Measurements from ENCODE around the gene JSRP1.

Gene JSRP1

GRCh38 chr19:2214251-2214650, 42.0 kb downstream of the JSRP1 start:
- no peak for DNase-seq

DNA sequence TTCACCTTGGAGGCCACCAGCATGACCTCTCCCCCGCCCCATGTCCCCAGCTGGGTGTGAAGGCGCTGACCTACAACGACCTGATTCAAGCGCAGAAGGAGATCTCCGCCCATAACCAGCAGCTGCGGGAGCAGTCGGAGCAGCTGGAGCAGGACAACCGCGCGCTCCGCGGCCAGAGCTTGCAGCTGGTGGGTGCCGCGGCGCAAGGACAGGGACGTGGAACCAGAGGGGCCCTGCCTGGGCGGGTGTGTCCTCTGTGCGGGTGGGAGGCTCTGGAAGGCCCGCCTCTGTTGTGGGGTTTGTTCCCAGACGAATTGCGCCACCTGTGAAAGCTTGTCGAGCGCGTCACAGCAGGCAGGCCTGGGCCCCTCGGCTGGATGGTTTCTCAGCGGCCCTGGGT, 42.4 kb downstream of the JSRP1 start:
- no peak for DNase-seq

DNA sequence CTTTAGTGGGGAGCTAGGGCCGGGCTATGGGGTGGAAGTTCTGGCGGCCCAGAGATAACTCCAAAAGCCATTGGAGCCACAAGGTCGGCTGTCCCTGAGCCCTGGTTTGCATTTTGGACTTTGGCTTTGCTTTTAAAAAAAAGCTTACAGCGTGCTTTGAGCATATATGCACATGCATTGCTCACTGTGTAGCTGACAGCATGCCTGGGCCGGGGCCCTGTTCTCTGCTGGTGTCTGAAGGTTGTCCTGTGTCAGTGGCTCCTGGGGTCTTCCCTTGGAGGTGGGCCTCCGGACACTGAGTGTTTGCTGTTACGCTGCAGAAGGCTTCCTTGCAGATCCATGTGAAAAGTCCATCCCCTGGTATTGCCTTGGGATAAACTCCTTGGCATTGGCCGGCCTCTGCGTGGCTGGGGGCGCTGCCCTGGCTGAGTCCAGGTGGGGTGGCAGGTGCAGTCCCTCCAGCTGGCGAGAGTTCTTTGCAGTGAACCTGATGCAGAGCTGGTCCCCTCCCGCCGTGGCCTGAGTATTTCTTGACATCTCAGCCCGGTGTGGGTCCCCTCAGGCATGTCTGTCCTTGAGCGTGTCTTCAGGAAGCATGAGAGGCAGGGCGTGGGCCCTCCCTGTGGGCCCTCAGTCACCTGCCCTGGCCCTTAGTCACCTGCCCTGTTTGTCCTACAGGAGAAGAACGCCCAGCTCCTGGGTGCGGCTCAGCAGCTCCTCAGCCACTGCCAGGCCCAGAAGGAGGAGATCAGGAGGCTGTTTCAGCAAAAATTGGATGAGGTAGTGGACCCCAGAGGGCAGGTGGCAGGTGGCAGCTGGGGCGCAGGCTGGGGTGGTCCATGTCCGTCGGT, 43.1 kb downstream of the JSRP1 start:
- DNase-seq = no peak

DNA sequence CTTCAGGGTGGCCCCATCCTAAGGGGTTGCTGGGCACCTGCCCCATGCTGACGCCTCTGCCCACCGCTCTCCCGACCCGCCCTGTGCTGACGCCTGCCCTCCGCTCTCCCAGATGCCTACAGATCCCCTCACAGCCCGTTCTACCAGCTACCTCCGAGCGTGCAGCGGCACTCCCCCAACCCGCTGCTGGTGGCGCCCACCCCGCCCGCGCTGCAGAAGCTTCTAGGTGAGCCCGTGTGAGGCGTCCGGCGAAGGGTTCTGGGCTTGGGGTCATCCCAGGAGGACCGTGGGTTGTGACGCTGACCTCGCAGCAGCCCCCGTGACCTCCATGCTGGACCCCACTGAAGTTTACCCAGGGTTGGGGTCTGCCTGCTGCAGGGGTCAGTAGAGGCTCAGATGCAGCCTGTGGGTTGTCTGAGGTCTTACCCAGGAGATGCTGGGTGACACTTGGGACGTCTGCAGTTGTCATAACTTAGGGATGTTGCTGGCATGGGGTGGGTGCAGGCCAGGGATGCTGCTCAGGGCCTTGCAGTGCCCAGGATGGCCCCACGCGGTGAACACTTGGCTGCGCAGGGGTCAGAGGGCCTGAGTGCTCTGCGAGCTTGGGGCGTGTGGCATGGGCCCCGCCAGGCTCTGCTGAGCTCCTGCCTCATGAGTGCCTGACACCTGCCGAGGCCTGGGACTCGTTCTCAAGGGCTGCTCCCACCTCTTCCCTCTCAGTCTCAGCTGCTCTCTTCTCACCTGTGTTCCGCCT, 45.1 kb downstream of the JSRP1 start:
- DNase-seq = no peak

- no peak for DNase-seq
Observed at GRCh38 chr19:2210206-2210605, 46.0 kb downstream of the JSRP1 start.

- DNase-seq = no peak
Observed at GRCh38 chr19:2209408-2209807, 46.8 kb downstream of the JSRP1 start.

DNA sequence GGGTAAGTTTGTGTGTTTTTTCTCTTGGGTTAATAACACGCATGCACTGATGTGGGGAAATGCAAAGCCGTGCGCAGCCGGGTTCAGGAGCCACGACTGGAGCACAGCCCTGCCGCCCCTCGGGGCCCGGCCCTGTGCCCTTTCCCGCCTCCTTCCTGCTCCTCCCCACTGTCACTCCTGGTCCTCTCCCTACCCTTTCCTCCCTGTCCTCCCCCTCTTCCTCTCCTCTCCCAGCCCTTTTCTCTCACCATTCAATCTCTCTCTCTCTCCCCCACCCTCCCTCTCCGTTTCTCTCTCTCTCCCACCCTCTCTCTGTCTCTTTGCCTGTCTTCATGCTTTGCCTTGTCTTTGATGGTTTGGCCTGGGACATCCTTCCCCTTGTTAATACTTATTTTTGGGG, 47.2 kb downstream of the JSRP1 start:
- DNase-seq = no peak

GRCh38 chr19:2207991-2208860, 48.0 kb downstream of the JSRP1 start:
- DNase-seq = peak; percentile 17 to 21

GRCh38 chr19:2207008-2207407, 49.2 kb downstream of the JSRP1 start:
- no peak for DNase-seq

- no peak for DNase-seq
Observed at GRCh38 chr19:2202366-2202765, 53.9 kb downstream of the JSRP1 start.
